Trophoblast cell (in vitro differentiated cells and primary cell): ENCODE data around the gene OTULIN.

Source experiments
- DNase-seq, 2 donors: peaks; one replicate each; pipeline ENCODE4 v3.0.0-alpha.2; 2016
- H2AFZ ChIP-seq: 2 replicates; pipeline ENCODE4 v1.6.1; 2013; ENCODE audit warnings: low read length, moderate library complexity, mild to moderate bottlenecking; ENCODE audit not compliant: insufficient read depth, poor library complexity
- H2AK5ac ChIP-seq: 2 replicates; pipeline ENCODE4 v1.6.1; 2013; ENCODE audit warnings: mild to moderate bottlenecking, low read length
- H2BK120ac ChIP-seq: 2 replicates; pipeline ENCODE4 v1.6.1; 2013; ENCODE audit warnings: low read length, mild to moderate bottlenecking, moderate library complexity; ENCODE audit not compliant: insufficient read depth, poor library complexity
- H2BK12ac ChIP-seq: 2 replicates; pipeline ENCODE4 v1.6.1; 2013; ENCODE audit warnings: mild to moderate bottlenecking, low read length, moderate library complexity
- H2BK5ac ChIP-seq: 2 replicates; pipeline ENCODE4 v1.6.1; 2013; ENCODE audit warnings: low read length, low read depth, moderate library complexity, mild to moderate bottlenecking; ENCODE audit not compliant: poor library complexity
- H3K14ac ChIP-seq: 2 replicates; pipeline ENCODE4 v1.6.1; 2013; ENCODE audit warnings: mild to moderate bottlenecking, low read length
- H3K18ac ChIP-seq: 2 replicates; pipeline ENCODE4 v1.6.1; 2013; ENCODE audit warnings: mild to moderate bottlenecking, low read length
- H3K23ac ChIP-seq: 2 replicates; pipeline ENCODE4 v1.6.1; 2013; ENCODE audit warnings: low read length
- H3K27ac ChIP-seq: 2 replicates; pipeline ENCODE4 v1.5.1; 2013; ENCODE audit warnings: low read depth, mild to moderate bottlenecking, inconsistent platforms, low read length, moderate library complexity
- H3K27me3 ChIP-seq: 2 replicates; pipeline ENCODE4 v1.6.1; 2013; ENCODE audit warnings: inconsistent platforms, mild to moderate bottlenecking, low read length, moderate library complexity; ENCODE audit not compliant: insufficient read depth
- H3K36me3 ChIP-seq, 2 experiments: 1 replicate in 1 of 2; 2 replicates in 1 of 2; pipeline ENCODE4 v1.6.1; 2013; ENCODE audit warnings: low read length in 2 of 2, mild to moderate bottlenecking in 2 of 2, moderate library complexity in 1 of 2; ENCODE audit not compliant: insufficient read depth in 2 of 2, control insufficient read depth in 1 of 2
- H3K4ac ChIP-seq: 2 replicates; pipeline ENCODE4 v1.6.1; 2013; ENCODE audit warnings: low read depth, mild to moderate bottlenecking, low read length, moderate library complexity
- H3K4me1 ChIP-seq, 2 experiments: 1 replicate in 1 of 2; 2 replicates in 1 of 2; pipeline ENCODE4 v1.6.1; 2013; ENCODE audit warnings: low read length in 2 of 2, mild to moderate bottlenecking in 2 of 2, moderate library complexity in 1 of 2; ENCODE audit not compliant: insufficient read depth in 2 of 2, control insufficient read depth in 1 of 2
- H3K4me2 ChIP-seq: 2 replicates; pipeline ENCODE4 v1.6.1; 2013; ENCODE audit warnings: inconsistent platforms, mild to moderate bottlenecking, low read length, moderate library complexity
- H3K4me3 ChIP-seq: 2 replicates; pipeline ENCODE4 v1.5.1; 2013; ENCODE audit warnings: mild to moderate bottlenecking, low read depth, low read length, inconsistent platforms
- H3K79me1 ChIP-seq: one replicate; pipeline ENCODE4 v1.6.1; 2013; ENCODE audit warnings: low read length
- H3K79me2 ChIP-seq: 2 replicates; pipeline ENCODE4 v1.6.1; 2013; ENCODE audit warnings: low read length, mild to moderate bottlenecking; ENCODE audit not compliant: control insufficient read depth, insufficient read depth, poor library complexity
- H3K9ac ChIP-seq: 2 replicates; pipeline ENCODE4 v1.6.1; 2013; ENCODE audit warnings: mild to moderate bottlenecking, low read length
- H3K9me3 ChIP-seq: 2 replicates; pipeline ENCODE4 v1.6.1; 2013; ENCODE audit warnings: low read depth, mild to moderate bottlenecking, control low read depth, inconsistent platforms, low read length; ENCODE audit not compliant: insufficient read depth
- H4K12ac ChIP-seq: 2 replicates; pipeline ENCODE4 v1.6.1; 2013; ENCODE audit warnings: low read depth, mild to moderate bottlenecking, low read length, moderate library complexity
- H4K8ac ChIP-seq: 2 replicates; pipeline ENCODE4 v1.6.1; 2013; ENCODE audit warnings: low read depth, mild to moderate bottlenecking, low read length, moderate library complexity
- H4K91ac ChIP-seq: one replicate; pipeline ENCODE4 v1.6.1; 2013; ENCODE audit warnings: low read depth, mild to moderate bottlenecking, low read length, moderate library complexity
- WGBS: extraction: QIAGEN DNeasy Blood & Tissue Kit; methylation state at CpG from one replicate; pipeline ENCODE4 v1.1.7; 2013; ENCODE audit warnings: missing lambda C conversion rate; ENCODE audit not compliant: insufficient read length, insufficient coverage; ENCODE audit errors: extremely low coverage; 5-methylcytosine and 5-hydroxymethylcytosine counted together

Gene OTULIN

GRCh38 chr5:14659821-14660607, 4.5 kb upstream of the OTULIN start:
- WGBS = no CpG with 5 or more reads among the region's 3 CpGs
- H3K9me3 ChIP-seq = no peaks in the 10 kb centered on the region
- no peak overlapping the region for H2AK5ac ChIP-seq
- no peaks in the 10 kb centered on the region for H3K4me1 ChIP-seq
- H3K4me3 ChIP-seq = no peak overlapping the region
- H3K23ac ChIP-seq = no peak overlapping the region
- no peak overlapping the region for H4K91ac ChIP-seq
- DNase-seq = peak; percentile 32 to 38
- H2BK120ac ChIP-seq = no peak overlapping the region
- H2BK12ac ChIP-seq = no peak overlapping the region
- no peak overlapping the region for H3K9ac ChIP-seq
- H3K27ac ChIP-seq = no peak overlapping the region
- peaks cover 4% of the 10 kb centered on the region for H3K79me2 ChIP-seq
- no peak overlapping the region for H2BK5ac ChIP-seq
- H3K4me2 ChIP-seq = no peak overlapping the region
- H2AFZ ChIP-seq = no peak overlapping the region
- no peak overlapping the region for H3K14ac ChIP-seq
- no peak overlapping the region for H4K12ac ChIP-seq
- peaks cover 8% of the 10 kb centered on the region for H3K79me1 ChIP-seq
- H3K4ac ChIP-seq = no peak overlapping the region
- no peak overlapping the region for H3K18ac ChIP-seq
- H4K8ac ChIP-seq = no peak overlapping the region
- H3K36me3 ChIP-seq = no peaks in the 10 kb centered on the region
- H3K27me3 ChIP-seq = no peaks in the 10 kb centered on the region

GRCh38 chr5:14660833-14661232, 3.7 kb upstream of the OTULIN start:
- Histone ChIP-seq H3K27me3 (no peaks in the 10 kb centered on the region), H3K9ac (no peak overlapping the region), H3K4ac (no peak overlapping the region), H3K79me2 (peaks cover 4% of the 10 kb centered on the region), H4K8ac (no peak overlapping the region), H4K12ac (no peak overlapping the region), H2BK5ac (no peak overlapping the region), H2BK12ac (no peak overlapping the region), H3K4me1 (peaks cover under 1% of the 10 kb centered on the region in 2 experiments), H2AK5ac (no peak overlapping the region), H3K23ac (no peak overlapping the region), H3K27ac (no peak overlapping the region), H3K14ac (no peak overlapping the region), H2BK120ac (no peak overlapping the region), H4K91ac (no peak overlapping the region), H2AFZ (no peak overlapping the region), H3K4me3 (no peak overlapping the region), H3K79me1 (peaks cover 8% of the 10 kb centered on the region), H3K9me3 (no peaks in the 10 kb centered on the region), H3K18ac (no peak overlapping the region), H3K4me2 (no peak overlapping the region), H3K36me3 (no peaks in the 10 kb centered on the region)
- DNase-seq = no peak
- no CpG with 5 or more reads among the region's 2 CpGs for WGBS

GRCh38 chr5:14662721-14663260, 1.7 kb upstream of the OTULIN start:
- Histone ChIP-seq H4K91ac (no peak overlapping the region), H3K36me3 (no peaks in the 10 kb centered on the region), H2BK12ac (no peak overlapping the region), H3K79me2 (peaks cover 8% of the 10 kb centered on the region), H3K4me3 (no peak overlapping the region), H3K9me3 (no peaks in the 10 kb centered on the region), H2AFZ (no peak overlapping the region), H3K18ac (no peak overlapping the region), H2AK5ac (no peak overlapping the region), H3K27ac (no peak overlapping the region), H3K79me1 (peaks cover 8% of the 10 kb centered on the region), H3K23ac (no peak overlapping the region), H4K8ac (no peak overlapping the region), H3K4me2 (no peak overlapping the region), H4K12ac (no peak overlapping the region), H3K14ac (no peak overlapping the region), H3K9ac (no peak overlapping the region), H2BK5ac (no peak overlapping the region), H3K27me3 (no peaks in the 10 kb centered on the region), H2BK120ac (no peak overlapping the region), H3K4me1 (peaks cover 2 to 4% of the 10 kb centered on the region in 2 experiments), H3K4ac (no peak overlapping the region)
- no CpG with 5 or more reads among the region's 7 CpGs for WGBS
- no peak for DNase-seq

- peak overlapping the region; percentile 5 for H2BK120ac ChIP-seq
- H3K9ac ChIP-seq = peak overlapping the region; percentile 89
- no peaks in the 10 kb centered on the region for H3K9me3 ChIP-seq
- peak overlapping the region; percentile 35 for H3K14ac ChIP-seq
- H3K79me1 ChIP-seq = peaks cover 8% of the 10 kb centered on the region
- H3K27ac ChIP-seq = peak overlapping the region; percentile 81
- peaks cover 11% of the 10 kb centered on the region for H3K79me2 ChIP-seq
- no CpG with 5 or more reads among the region's 24 CpGs for WGBS
- H4K8ac ChIP-seq = peak overlapping the region; percentile 36
- peak overlapping the region; percentile 0 for H3K4ac ChIP-seq
- peaks cover 2 to 4% of the 10 kb centered on the region in 2 experiments for H3K4me1 ChIP-seq
- peak overlapping the region; percentile 13 for H4K12ac ChIP-seq
- H3K18ac ChIP-seq = peak overlapping the region; percentile 14
- H2BK5ac ChIP-seq = peak overlapping the region; percentile 20
- H3K23ac ChIP-seq = no peak overlapping the region
- peak overlapping the region; percentile 93 for H3K4me2 ChIP-seq
- H2AFZ ChIP-seq = peak overlapping the region; percentile 17
- H2BK12ac ChIP-seq = no peak overlapping the region
- peak overlapping the region; percentile 41 for H4K91ac ChIP-seq
- H3K27me3 ChIP-seq = no peaks in the 10 kb centered on the region
- peak overlapping the region; percentile 11 for H2AK5ac ChIP-seq
- peaks cover 0 to 3% of the 10 kb centered on the region in 2 experiments for H3K36me3 ChIP-seq
- H3K4me3 ChIP-seq = peak overlapping the region; percentile 89
- DNase-seq = no peak
These were observed 716 bp upstream of the OTULIN start for GRCh38 chr5:14663734-14664269.
